MM.1S (cell line): Measurements from ENCODE around the gene SERPINB1.

Source experiments
- EZH2 ChIP-seq: fragments of 300-600 bp; sonication (generic); optimal IDR thresholded peaks from 2 replicates; pipeline ENCODE3; 2017; ENCODE audit warnings: low read depth, mild to moderate bottlenecking, antibody characterized with exemption, low read length, mixed read lengths
- TF ChIP-seq, protein P1 (sequence below): fragments of 300-600 bp; sonication (generic); IDR thresholded peaks from 2 replicates; pipeline ENCODE4 v1.5.1; 2016; ENCODE audit warnings: antibody characterized with exemption, low read length, mixed read lengths

DNA sequence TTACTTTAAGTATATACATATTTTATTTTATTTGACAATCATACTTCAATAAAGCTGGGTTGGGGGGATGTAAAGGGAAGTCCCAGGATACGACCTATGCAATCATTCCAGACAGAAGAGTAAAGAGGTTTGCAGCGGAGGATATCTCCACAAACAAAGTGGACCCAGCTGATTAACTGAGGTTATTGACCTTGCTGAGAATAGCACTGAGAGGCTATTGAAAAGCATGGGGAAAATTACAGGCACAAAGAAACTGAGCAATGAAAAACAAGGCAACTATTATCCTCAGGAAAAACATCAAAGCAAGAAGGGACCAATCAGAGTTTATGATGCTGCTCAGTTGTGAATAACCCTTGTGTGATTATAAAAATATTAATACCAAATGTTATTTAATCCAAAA lies 32.6 kb downstream of the SERPINB1 start:
- TF ChIP-seq, protein P1, sequence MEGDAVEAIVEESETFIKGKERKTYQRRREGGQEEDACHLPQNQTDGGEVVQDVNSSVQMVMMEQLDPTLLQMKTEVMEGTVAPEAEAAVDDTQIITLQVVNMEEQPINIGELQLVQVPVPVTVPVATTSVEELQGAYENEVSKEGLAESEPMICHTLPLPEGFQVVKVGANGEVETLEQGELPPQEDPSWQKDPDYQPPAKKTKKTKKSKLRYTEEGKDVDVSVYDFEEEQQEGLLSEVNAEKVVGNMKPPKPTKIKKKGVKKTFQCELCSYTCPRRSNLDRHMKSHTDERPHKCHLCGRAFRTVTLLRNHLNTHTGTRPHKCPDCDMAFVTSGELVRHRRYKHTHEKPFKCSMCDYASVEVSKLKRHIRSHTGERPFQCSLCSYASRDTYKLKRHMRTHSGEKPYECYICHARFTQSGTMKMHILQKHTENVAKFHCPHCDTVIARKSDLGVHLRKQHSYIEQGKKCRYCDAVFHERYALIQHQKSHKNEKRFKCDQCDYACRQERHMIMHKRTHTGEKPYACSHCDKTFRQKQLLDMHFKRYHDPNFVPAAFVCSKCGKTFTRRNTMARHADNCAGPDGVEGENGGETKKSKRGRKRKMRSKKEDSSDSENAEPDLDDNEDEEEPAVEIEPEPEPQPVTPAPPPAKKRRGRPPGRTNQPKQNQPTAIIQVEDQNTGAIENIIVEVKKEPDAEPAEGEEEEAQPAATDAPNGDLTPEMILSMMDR = no peak
- TF ChIP-seq EZH2 = no peak
